Neural crest cell (in vitro differentiated cells): ENCODE measurements around the gene ZDHHC1. TPM values are rescaled to one million over a fixed set of nuclear protein-coding genes. Genes with fewer than 3 reads are reported as not detected.

Source experiments
- DNase-seq: peaks from one replicate; pipeline ENCODE4 v3.0.0; 2021; ENCODE audit warnings: low read depth, mixed read lengths, low spot score
- H3K27ac Mint-ChIP-seq: one replicate; pipeline ENCODE4 v1.8.0; 2021; ENCODE audit warnings: mild to moderate bottlenecking, mixed read lengths; ENCODE audit not compliant: unreplicated experiment
- H3K27me3 Mint-ChIP-seq: 2 replicates; pipeline ENCODE4 v1.8.0; 2021; ENCODE audit warnings: low read depth, mild to moderate bottlenecking, mixed read lengths
- H3K36me3 Mint-ChIP-seq: 2 replicates; pipeline ENCODE4 v1.8.0; 2021; ENCODE audit warnings: low read depth, mild to moderate bottlenecking, mixed read lengths
- H3K4me1 Mint-ChIP-seq: 2 replicates; pipeline ENCODE4 v1.8.0; 2021; ENCODE audit warnings: mixed read lengths
- H3K4me3 Mint-ChIP-seq: one replicate; pipeline ENCODE4 v1.8.0; 2021; ENCODE audit warnings: mild to moderate bottlenecking, mixed read lengths
- H3K9me3 Mint-ChIP-seq: 2 replicates; pipeline ENCODE4 v1.8.0; 2021; ENCODE audit warnings: mixed read lengths
- total RNA-seq: library from RNA; stranded (reverse); gene quantifications from 2 replicates; pipeline ENCODE4 v1.2.1, GENCODE V29; 2021
- TF ChIP-seq, protein P1 (sequence below): fragments of 200-600 bp; sonication (generic); conservative IDR thresholded peaks from 2 replicates; pipeline ENCODE4 v1.5.0; 2021; ENCODE audit warnings: antibody characterized with exemption, mild to moderate bottlenecking

The ZDHHC1 gene
- total RNA-seq, 1 donor from 2014 or later, result 10.2 TPM

DNA sequence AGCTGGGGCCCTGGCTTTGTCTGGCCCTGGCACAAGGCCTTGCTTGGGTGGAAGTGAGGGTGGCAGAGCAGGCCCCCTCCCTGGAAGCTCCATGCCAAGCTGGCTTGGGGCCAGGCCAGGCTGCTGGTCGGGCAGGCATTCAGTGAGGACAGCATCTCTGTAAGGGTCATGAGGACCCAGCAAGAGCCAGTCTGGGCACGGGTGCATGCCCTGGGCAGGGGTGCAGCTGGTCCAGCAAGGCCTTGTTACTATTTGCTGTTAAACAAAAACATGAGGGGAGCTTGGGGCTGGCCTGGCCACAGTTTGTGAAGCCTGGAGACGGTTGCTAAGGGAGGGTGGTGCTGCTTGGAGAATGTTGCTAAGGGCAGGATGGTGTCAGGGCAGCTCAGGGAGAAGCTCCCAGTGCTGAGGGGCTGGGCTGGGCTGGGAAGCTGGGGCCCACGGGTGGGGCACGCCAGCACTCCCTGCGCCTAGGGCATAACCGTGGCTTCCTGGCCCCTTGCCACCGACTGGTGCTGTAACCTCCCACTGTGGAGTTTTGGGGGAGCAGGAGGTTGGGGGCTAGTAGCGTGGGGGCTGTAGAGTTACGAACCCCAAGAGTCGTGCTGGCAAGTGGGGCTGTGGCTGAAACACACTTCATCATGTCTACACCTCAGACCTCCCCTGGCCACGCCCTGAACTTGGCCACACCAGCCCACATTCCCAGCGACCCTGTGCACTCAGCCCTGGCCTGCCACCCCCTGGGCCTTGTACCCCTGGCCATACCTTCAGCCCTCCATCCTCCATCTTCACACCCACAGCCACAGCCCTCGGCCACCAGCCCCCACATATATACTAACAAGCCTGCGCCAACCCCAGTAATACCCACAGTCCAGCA lies 24.6 kb downstream of the ZDHHC1 start:
- TF ChIP-seq, protein P1, sequence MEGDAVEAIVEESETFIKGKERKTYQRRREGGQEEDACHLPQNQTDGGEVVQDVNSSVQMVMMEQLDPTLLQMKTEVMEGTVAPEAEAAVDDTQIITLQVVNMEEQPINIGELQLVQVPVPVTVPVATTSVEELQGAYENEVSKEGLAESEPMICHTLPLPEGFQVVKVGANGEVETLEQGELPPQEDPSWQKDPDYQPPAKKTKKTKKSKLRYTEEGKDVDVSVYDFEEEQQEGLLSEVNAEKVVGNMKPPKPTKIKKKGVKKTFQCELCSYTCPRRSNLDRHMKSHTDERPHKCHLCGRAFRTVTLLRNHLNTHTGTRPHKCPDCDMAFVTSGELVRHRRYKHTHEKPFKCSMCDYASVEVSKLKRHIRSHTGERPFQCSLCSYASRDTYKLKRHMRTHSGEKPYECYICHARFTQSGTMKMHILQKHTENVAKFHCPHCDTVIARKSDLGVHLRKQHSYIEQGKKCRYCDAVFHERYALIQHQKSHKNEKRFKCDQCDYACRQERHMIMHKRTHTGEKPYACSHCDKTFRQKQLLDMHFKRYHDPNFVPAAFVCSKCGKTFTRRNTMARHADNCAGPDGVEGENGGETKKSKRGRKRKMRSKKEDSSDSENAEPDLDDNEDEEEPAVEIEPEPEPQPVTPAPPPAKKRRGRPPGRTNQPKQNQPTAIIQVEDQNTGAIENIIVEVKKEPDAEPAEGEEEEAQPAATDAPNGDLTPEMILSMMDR, result no peak
- Mint-ChIP-seq H3K4me1 (peaks cover 25% of the 10 kb centered on the region), H3K9me3 (no peaks in the 10 kb centered on the region), H3K36me3 (no peaks in the 10 kb centered on the region), H3K4me3 (peak overlapping the region; percentile 59), H3K27ac (no peak overlapping the region), H3K27me3 (peaks cover 48% of the 10 kb centered on the region)
- no peak for DNase-seq

DNA sequence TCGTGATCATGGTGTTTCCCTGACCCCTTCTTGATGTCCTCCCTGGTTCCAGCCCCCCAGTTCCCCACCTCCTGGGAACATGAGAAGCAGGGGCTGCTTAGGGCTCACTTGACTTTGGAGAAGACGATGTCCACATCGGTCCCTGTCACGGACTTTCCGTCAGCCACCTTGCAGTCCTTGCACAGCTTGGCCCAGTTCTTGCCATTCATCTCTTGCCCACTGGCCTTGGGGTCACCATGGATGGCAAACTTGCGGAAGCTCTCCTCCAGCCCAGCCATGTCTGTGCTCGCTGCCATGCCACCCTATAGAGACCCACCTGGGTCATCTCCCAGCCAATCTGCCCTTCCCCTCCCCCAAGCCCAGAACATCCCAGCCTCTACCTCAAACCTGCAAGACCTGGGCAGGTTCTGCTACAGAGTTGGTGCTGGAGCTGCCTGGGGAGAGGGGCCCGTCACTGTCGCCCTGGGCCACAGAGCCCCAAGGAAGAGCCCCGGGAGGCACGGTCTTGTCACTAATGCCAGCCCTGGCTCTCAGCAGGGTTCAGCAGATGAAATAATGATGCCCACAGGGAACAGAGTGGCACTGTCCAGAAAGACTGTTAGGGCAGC lies 25.4 kb downstream of the ZDHHC1 start:
- TF ChIP-seq, protein P1, result no peak
- no peaks in the 10 kb centered on the region for H3K36me3 Mint-ChIP-seq
- peaks cover 25% of the 10 kb centered on the region for H3K4me1 Mint-ChIP-seq
- DNase-seq, result no peak
- H3K27ac Mint-ChIP-seq, result no peak overlapping the region
- peak overlapping the region; percentile 59 for H3K4me3 Mint-ChIP-seq
- no peaks in the 10 kb centered on the region for H3K9me3 Mint-ChIP-seq
- peaks cover 43% of the 10 kb centered on the region for H3K27me3 Mint-ChIP-seq

DNA sequence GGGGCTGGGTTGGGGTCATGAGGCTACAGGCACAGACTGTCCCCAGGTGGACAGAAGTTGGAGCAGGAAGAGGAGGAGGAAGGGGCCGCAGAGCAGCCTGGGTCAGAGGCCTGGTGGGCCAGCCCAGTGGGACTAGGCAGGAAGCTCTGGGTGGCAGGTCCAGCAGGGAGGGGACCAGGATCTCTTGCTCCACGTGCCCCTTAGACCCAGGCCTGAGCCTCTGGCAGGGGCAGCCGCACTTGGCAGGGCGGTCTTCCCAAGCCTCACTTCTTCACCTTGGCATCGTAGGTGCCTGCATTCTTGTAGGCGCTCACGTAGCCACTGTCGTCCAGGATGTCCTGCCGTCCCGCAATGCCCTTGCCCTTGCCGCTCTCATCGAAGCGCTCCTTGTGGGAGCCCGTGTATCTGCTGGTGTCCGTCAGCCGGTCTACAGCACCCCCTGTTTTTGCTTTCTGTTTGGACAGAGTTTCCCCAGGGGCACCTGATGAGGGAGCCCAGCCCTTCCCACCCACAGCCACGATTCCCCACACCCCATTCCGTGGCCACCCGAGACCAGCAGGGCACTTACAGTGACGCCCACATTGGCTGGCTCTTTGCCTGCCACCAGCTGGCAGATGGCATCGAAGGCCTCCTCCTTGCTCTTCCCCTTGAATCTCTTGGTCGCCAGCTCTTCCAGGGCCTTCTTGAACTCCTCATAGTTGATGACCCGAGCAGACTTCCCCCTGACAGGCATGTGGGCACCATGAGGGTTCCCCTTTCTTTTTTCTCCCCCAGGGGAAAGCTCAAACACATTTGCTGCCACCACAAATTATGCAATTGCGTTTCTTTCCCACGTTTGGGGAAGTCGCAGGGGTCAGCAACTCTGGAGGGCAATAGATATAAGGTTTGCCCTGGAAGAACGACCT lies 26.1 kb downstream of the ZDHHC1 start:
- no peak for DNase-seq
- TF ChIP-seq, protein P1, result no peak
- Mint-ChIP-seq H3K36me3 (no peaks in the 10 kb centered on the region), H3K4me3 (peak overlapping the region; percentile 65), H3K27ac (peak overlapping the region; percentile 78), H3K27me3 (peaks cover 38% of the 10 kb centered on the region), H3K4me1 (peaks cover 18% of the 10 kb centered on the region), H3K9me3 (no peaks in the 10 kb centered on the region)

DNA sequence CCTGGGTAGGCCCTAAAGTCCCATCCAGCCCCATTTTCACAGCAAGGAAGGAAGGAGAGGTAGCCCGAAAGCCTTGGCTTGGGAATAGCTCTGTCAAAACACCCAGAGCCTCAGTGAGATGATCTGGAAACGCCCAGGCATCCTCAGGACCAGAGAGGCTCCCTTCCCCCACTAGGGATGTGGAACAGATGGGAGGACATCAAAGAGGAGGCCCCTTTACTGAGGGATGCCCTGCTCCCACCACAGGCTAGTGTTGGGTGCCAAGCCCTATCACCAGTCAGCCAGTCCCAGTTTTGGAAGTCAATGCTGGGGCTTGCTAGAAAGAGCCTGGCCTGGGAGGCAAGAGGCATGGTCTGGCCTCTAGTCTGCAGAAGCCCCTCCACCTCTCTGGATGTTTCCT lies 27.7 kb downstream of the ZDHHC1 start:
- Mint-ChIP-seq H3K36me3 (no peaks in the 10 kb centered on the region), H3K27me3 (peaks cover 27% of the 10 kb centered on the region), H3K4me3 (peak overlapping the region; percentile 55), H3K4me1 (peaks cover 14% of the 10 kb centered on the region), H3K27ac (no peak overlapping the region), H3K9me3 (no peaks in the 10 kb centered on the region)
- TF ChIP-seq, protein P1, result no peak
- no peak for DNase-seq

DNA sequence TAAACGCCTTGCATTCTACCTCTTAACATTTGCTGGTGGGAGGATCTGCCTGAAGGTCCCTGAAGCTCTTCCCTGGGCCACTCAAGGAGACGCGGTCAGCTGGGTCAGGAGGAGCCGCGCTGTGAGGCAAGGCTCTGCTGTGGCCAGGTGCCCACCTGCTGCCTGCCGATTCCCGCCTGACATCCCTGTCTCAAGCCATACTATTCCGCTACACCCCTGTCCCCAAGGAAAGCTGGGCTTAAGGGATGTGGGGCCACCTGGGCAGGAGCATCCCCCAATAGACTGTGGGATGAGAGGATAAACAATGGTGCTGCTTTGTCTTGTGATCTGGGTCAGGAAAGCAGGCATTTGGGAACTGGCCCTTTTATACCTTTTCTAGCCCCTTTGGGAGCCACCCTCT lies 28.1 kb downstream of the ZDHHC1 start:
- DNase-seq, result no peak
- Mint-ChIP-seq H3K27ac (no peak overlapping the region), H3K27me3 (peaks cover 23% of the 10 kb centered on the region), H3K36me3 (no peaks in the 10 kb centered on the region), H3K4me1 (peaks cover 14% of the 10 kb centered on the region), H3K4me3 (no peak overlapping the region), H3K9me3 (no peaks in the 10 kb centered on the region)
- TF ChIP-seq, protein P1, result no peak
